Measurements from ENCODE around the gene STK11IP.

Gene STK11IP

GRCh38 chr2:219567791-219568361, 29.8 kb upstream of the STK11IP start:
- CTCF ChIA-PET = interaction anchor here (0.6 kb wide), 1 partner anchor 76 kb away, joined by 3 read pairs; no protein-coding TSS in a partner anchor
- TF ChIP-seq, protein P1, sequence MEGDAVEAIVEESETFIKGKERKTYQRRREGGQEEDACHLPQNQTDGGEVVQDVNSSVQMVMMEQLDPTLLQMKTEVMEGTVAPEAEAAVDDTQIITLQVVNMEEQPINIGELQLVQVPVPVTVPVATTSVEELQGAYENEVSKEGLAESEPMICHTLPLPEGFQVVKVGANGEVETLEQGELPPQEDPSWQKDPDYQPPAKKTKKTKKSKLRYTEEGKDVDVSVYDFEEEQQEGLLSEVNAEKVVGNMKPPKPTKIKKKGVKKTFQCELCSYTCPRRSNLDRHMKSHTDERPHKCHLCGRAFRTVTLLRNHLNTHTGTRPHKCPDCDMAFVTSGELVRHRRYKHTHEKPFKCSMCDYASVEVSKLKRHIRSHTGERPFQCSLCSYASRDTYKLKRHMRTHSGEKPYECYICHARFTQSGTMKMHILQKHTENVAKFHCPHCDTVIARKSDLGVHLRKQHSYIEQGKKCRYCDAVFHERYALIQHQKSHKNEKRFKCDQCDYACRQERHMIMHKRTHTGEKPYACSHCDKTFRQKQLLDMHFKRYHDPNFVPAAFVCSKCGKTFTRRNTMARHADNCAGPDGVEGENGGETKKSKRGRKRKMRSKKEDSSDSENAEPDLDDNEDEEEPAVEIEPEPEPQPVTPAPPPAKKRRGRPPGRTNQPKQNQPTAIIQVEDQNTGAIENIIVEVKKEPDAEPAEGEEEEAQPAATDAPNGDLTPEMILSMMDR (conservative IDR thresholded peaks at IDR 0.05; ENCODE audit: low read depth) = no peak
- no peak overlapping the region for H3K27ac ChIP-seq
- no peak for DNase-seq (ENCODE audit: low spot score)
- POLR2A ChIA-PET (ENCODE audit: low non-redundant PET) = no interaction called here

DNA sequence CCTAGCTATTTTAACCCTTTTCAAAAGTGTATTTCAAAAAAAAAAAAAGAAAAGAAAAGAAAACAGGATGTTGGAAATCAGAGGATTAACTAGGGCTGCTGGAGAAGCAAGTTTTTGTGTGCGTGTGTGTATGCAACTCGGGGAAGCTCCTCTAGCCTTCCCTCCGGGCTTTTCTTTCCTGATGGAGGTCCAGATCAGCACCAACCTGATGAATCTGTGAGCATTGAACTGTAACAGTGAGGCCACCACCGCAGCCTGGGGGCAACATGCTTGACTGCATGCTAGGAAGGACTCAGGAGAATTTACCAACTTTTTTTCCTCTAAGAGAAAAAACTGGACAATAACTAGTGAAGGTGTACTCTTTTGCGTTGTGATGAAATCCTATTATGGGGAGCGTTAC, 28.6 kb upstream of the STK11IP start:
- ChIA-PET CTCF (interaction anchor here (4.0 kb wide), 1 partner anchor 8 kb away, joined by 21 read pairs; no protein-coding TSS in a partner anchor), POLR2A (ENCODE audit: low non-redundant PET) (no interaction called here)
- DNase-seq (ENCODE audit: low spot score) = no peak
- no peak overlapping the region for H3K27ac ChIP-seq
- TF ChIP-seq, protein P1 (conservative IDR thresholded peaks at IDR 0.05; ENCODE audit: low read depth) = no peak

DNA sequence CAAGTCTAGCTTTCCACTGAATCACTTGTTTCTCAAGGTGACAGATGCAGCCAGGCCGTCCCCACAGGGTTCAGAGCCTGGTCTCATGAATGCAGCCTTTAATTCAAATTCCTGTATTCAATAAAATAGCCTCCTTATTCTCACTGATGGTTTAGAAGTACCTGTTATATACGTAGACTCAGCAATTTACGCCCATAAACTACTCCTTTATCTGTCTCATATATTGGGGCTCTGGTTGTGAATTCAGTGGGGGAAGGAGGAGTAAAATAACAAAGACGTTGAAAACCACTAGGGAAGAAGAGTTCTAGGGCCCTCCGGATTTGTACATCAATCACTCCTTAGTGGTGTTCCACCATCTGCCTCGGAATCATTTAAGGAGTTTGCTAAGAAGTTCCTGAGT, 28.0 kb upstream of the STK11IP start:
- ChIA-PET CTCF (interaction anchor here (4.0 kb wide), 1 partner anchor 9 kb away, joined by 21 read pairs; no protein-coding TSS in a partner anchor), POLR2A (ENCODE audit: low non-redundant PET) (no interaction called here)
- peak overlapping the region; percentile 77; the same call in 1 of the 2 replicates for H3K27ac ChIP-seq
- TF ChIP-seq, protein P1 (conservative IDR thresholded peaks at IDR 0.05; ENCODE audit: low read depth) = no peak
- no peak for DNase-seq (ENCODE audit: low spot score)

GRCh38 chr2:219570194-219570923, 27.3 kb upstream of the STK11IP start:
- CTCF ChIA-PET = interaction anchor here (0.6 to 4.0 kb wide), 3 partner anchors 10 to 167 kb away, joined by 3 to 21 read pairs (median 3); no protein-coding TSS in a partner anchor
- DNase-seq (ENCODE audit: low spot score) = peak; percentile 46
- H3K27ac ChIP-seq = peak overlapping the region; percentile 77

GRCh38 chr2:219570924-219571310, 26.7 kb upstream of the STK11IP start:
- no peak for DNase-seq (ENCODE audit: low spot score)

More at GRCh38 chr2:219570194-219570923, 27.3 kb upstream of the STK11IP start:
- POLR2A ChIA-PET (ENCODE audit: low non-redundant PET) = interaction anchor here (1.1 to 1.5 kb wide), 2 partner anchors 26 to 27 kb away, joined by 3 read pairs; partner anchors contain the start of genes CHPF and TMEM198
- TF ChIP-seq, protein P1 (conservative IDR thresholded peaks at IDR 0.05; ENCODE audit: low read depth) = no peak

More at GRCh38 chr2:219570924-219571310, 26.7 kb upstream of the STK11IP start:
- TF ChIP-seq, protein P1 (conservative IDR thresholded peaks at IDR 0.05; ENCODE audit: low read depth) = no peak
- CTCF ChIA-PET = interaction anchor here (0.6 to 4.0 kb wide), 3 partner anchors 10 to 168 kb away, joined by 3 to 21 read pairs (median 3); no protein-coding TSS in a partner anchor
- POLR2A ChIA-PET (ENCODE audit: low non-redundant PET) = interaction anchor here (1.1 to 1.5 kb wide), 2 partner anchors 26 to 28 kb away, joined by 3 read pairs; partner anchors contain the start of genes CHPF and TMEM198
- peak overlapping the region; percentile 77 for H3K27ac ChIP-seq
